ENCODE results near the gene MRPS34.

- TF ChIP-seq REST (IDR thresholded peaks at IDR 0.05) (no peak), TAF1 (conservative IDR thresholded peaks at IDR 0.05) (no peak), CTCF (IDR thresholded peaks at IDR 0.05; ENCODE audit: low read depth, low read length, missing input control) (no peak), JUND (IDR thresholded peaks at IDR 0.05) (no peak), RAD21 (IDR thresholded peaks at IDR 0.05) (no peak), YY1 (IDR thresholded peaks at IDR 0.05) (no peak), RXRA (IDR thresholded peaks at IDR 0.05) (no peak), SP1 (IDR thresholded peaks at IDR 0.05) (no peak), MAX (IDR thresholded peaks at IDR 0.05) (no peak)
Observed at GRCh38 chr16:1731603-1732002, 41.3 kb downstream of the MRPS34 start.

Data from liver (tissue), 3 donors.